Middle frontal gyrus (tissue), 1 donor: ENCODE results near the gene GNAT2.
"Not testable (repeated sequence)": the region's sequence is repeated elsewhere in the genome, so short reads cannot be mapped to it uniquely, and the experiment has no call there.

ENCODE experiments used
- DNase-seq: peaks from one replicate; pipeline ENCODE4 v3.0.0-alpha.2; 2015; ENCODE audit warnings: low spot score; ENCODE audit errors: extremely low spot score

GNAT2 gene

GRCh38 chr1:109619576-109620400 is at the start of gene GNAT2, which contains the start of gene AMPD2:
TSS of gene GNAT2 (minus strand) at chr1:109619616. CDS start at chr1:109612870, 6,746 bp downstream.
TSS of gene AMPD2 (plus strand) at chr1:109619837. CDS start at chr1:109621176, 1,339 bp downstream.
- DNase-seq, result no peak

GRCh38 chr1:109668123-109668775 is 48.8 kb upstream of the GNAT2 start:
- no peak for DNase-seq

- DNase-seq, result peak; percentile 53
Observed at GRCh38 chr1:109667452-109668122, 48.2 kb upstream of the GNAT2 start, which contains the start of gene GSTM2. TSS of gene GSTM2 (plus strand) at chr1:109668057. CDS start at chr1:109668116, 59 bp downstream.

GRCh38 chr1:109664671-109665070 is 45.3 kb upstream of the GNAT2 start:
- no peak for DNase-seq

GRCh38 chr1:109661391-109661790 is 42.0 kb upstream of the GNAT2 start:
- DNase-seq, result no peak

GRCh38 chr1:109660691-109661026 is 41.2 kb upstream of the GNAT2 start:
- not testable (repeated sequence) for DNase-seq

GRCh38 chr1:109659997-109660690 is 40.7 kb upstream of the GNAT2 start:
- DNase-seq, result no peak

GRCh38 chr1:109659145-109659544 is 39.7 kb upstream of the GNAT2 start:
- no peak for DNase-seq

- no peak for DNase-seq
Observed at GRCh38 chr1:109658533-109659042, 39.2 kb upstream of the GNAT2 start.

- DNase-seq, result no peak
Observed at GRCh38 chr1:109657970-109658369, 38.6 kb upstream of the GNAT2 start.

- DNase-seq, result no peak
Observed at GRCh38 chr1:109657395-109657794, 38.0 kb upstream of the GNAT2 start.

- peak; percentile 49 for DNase-seq
Observed at GRCh38 chr1:109655615-109656519, 36.5 kb upstream of the GNAT2 start, which contains the start of gene GSTM4. TSS of gene GSTM4 (plus strand) at chr1:109656099. CDS start at chr1:109656390, 291 bp downstream.

GRCh38 chr1:109654519-109654918 is 35.1 kb upstream of the GNAT2 start:
- DNase-seq, result no peak

GRCh38 chr1:109653306-109653705 is 33.9 kb upstream of the GNAT2 start:
- DNase-seq, result no peak

GRCh38 chr1:109652402-109652801 is 33.0 kb upstream of the GNAT2 start:
- no peak for DNase-seq

GRCh38 chr1:109650609-109651008 is 31.2 kb upstream of the GNAT2 start:
- no peak for DNase-seq

- DNase-seq, result no peak
Observed at GRCh38 chr1:109649491-109649914, 30.1 kb upstream of the GNAT2 start.

- DNase-seq, result no peak
Observed at GRCh38 chr1:109644670-109645069, 25.3 kb upstream of the GNAT2 start.

GRCh38 chr1:109643385-109644230 is 24.2 kb upstream of the GNAT2 start:
- DNase-seq, result no peak
